ENCODE data around the gene DUSP3.
"Not testable (repeated sequence)": the region's sequence is repeated elsewhere in the genome, so short reads cannot be mapped to it uniquely, and the experiment has no call there.

The DUSP3 gene

DNA sequence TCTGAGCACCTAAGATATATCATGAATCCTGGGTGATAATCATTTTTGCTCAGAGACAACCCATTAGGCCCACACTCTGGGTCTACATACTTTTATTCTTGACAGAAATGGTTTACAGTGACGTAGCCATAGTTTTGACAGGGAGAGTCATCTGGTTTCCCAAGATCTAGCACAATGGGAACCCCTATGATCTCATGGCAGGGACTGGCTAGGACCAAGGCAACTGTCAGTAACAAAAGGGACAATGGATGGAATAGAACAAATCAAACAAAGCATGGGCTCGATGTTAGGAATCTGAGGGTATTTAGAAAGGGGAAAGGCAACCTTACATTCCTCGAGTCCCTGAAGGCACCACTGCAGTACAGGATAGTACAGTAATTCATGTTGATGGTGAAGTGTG is 22.0 kb upstream of the DUSP3 start:
- DNase-seq (ENCODE audit: low spot score) = no peak

DNA sequence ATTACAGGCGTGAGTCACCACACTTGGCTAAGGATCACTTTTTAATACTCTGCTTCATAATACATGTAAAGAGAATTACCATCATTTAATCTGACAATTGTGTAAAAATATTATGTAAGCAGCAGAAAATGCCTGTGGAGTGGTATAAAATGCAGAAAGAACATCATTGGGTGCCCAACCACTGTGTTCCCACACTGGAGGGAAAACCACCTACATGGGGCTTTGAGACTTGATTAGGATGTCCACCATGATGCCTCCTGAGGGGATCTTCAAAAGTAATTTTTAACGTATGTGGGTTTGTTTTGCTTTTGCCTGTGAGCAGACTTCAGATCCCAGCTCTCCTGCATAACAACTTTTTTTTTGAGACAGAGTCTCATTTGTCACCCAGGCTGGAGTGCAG is 20.3 kb upstream of the DUSP3 start:
- no peak for DNase-seq (ENCODE audit: low spot score)

DNA sequence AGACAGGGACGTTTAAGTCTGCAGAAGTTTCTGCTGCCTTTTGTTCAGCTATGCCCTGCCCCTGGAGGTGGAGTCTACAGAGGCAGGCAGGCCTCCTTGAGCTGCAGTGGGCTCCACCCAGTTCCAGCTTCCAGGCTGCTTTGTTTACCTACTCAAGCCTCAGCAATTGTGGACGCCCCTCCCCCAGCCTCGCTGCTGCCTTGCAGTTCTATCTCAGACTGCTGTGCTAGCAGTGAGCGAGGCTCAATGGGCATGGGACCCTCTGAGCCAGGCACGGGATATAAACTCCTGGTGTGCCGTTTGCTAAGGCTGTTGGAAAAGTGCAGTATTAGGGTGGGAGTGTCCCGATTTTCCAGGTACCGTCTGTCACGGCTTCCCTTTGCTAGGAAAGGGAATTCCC is 19.2 kb upstream of the DUSP3 start:
- DNase-seq (ENCODE audit: low spot score) = not testable (repeated sequence)

DNA sequence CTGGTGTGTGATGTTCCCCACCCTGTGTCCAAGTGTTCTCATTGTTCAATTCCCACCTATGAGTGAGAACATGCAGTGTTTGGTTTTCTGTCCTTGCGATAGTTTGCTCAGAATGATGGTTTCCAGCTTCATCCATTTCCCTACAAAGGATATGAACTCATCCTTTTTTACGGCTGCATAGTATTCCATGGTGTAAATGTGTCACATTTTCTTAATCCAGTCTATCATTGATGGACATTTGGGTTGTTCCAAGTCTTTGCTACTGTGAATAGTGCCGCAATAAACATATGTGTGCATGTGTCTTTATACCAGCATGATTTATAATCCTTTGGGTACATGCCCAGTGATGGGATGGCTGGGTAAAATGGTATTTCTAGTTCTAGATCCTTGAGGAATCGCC is 13.9 kb upstream of the DUSP3 start:
- not testable (repeated sequence) for DNase-seq (ENCODE audit: low spot score)

DNA sequence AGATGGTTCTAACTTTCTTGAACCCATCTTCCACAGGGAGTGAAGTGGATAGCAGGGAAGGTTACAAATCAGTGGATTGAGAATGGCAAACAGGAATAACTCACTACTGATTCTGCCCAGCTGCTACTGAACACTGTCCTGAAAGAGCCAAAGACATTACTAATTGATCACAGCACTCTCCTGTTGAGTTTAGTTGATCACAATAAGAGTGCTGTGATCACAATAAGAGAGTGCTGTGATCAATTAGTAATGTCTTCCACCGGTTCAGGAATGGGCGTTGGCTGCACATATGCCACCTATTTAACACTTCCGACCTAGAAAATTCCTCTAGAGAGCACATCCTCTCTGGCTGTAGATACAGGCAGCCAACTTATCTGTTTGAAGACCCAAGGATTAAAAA is 12.8 kb upstream of the DUSP3 start:
- no peak for DNase-seq (ENCODE audit: low spot score)

GRCh38 chr17:43790311-43790940 is 11.6 kb upstream of the DUSP3 start:
- no peak for DNase-seq (ENCODE audit: low spot score)

- DNase-seq (ENCODE audit: low spot score) = no peak
These were observed 10.7 kb upstream of the DUSP3 start for GRCh38 chr17:43789482-43789881.

- no peak for DNase-seq (ENCODE audit: low spot score)
These were observed 9.8 kb upstream of the DUSP3 start for GRCh38 chr17:43788540-43788939.

GRCh38 chr17:43787728-43788127 is 9.0 kb upstream of the DUSP3 start:
- no peak for DNase-seq (ENCODE audit: low spot score)

DNA sequence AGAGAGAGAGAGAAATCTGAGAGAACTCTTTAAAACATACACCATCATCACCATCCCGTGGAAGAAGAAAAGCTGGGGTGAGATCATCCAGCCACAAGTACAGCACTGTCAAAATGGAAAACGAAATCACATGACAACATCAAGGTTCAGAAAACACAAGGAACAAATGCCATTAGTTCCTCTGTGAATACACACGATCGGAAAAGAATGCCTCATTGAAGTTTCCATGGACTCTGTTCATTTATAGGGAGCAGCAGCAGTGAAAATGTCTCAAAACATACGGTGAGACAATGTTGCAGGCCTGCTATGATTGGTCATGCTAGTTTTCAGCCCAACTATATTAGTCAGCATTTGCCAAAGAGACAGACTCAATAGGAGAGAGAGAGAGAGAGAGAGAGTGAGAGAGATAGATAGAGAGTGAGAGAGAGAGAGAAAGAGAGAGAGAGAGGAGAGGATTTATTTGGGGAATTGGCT is 5.9 kb upstream of the DUSP3 start:
- DNase-seq (ENCODE audit: low spot score) = no peak

- DNase-seq (ENCODE audit: low spot score) = no peak
These were observed 5.3 kb upstream of the DUSP3 start for GRCh38 chr17:43784068-43784467.

DNA sequence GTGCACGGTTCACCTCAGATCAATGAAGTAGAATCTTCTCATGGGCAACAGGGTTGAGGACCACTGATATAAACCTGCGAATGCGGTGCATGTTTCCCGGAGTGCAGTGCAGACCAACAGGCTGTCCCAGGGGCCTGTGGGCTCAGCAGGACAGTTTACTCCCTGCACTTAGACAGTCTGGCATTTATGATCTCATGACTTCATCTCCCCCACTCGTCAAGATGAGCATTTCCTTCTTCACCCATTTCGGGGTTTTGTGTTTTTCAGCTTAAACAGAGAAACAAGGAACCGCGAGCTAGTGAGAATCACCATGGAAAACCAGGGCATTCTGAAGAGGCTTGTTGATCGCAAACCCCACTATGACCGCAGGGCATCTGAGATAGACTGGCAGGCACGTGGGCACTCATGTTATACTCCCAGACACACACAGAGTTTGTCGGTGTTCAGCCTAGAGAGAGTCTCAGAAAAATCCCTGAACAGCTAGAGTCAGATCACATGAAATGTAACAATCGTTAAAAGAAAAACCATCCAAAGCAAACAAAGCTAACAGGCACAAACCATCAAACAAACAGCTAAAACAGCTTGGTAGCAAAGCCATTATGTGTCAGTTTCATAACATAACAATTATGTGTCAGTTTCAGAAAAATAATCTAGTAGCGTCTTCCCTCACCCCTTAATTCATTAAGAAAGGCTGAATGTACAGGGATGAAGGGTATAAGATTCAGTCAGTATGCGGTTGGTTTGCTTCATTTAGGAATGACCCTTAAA is 4.3 kb upstream of the DUSP3 start:
- DNase-seq (ENCODE audit: low spot score) = no peak

DNA sequence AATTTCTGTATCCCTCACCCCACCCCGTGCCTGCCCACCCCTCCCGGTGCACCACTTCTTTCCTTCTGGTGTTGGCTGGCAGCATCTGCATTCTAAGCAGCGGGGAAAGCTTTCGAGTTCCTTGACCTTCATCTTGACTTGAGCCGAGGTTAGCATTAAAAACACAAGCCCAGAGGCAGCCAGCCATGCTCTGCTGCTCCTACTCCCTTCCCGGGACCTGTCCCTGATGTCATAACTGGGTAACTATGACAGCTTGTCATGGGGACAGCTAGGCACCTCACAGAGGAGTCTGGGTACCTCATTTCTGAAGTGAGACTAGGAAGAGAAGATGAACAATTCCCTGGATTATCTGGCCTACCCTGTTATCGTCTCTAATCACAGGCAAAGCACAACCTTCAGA is 1.4 kb upstream of the DUSP3 start, which contains the start of gene CFAP97D1:
TSS of gene CFAP97D1 (plus strand) at position 301 of the 400 bp plus-strand sequence. CDS start at position 329, 28 bp downstream.
- no peak for DNase-seq (ENCODE audit: low spot score)

DNA sequence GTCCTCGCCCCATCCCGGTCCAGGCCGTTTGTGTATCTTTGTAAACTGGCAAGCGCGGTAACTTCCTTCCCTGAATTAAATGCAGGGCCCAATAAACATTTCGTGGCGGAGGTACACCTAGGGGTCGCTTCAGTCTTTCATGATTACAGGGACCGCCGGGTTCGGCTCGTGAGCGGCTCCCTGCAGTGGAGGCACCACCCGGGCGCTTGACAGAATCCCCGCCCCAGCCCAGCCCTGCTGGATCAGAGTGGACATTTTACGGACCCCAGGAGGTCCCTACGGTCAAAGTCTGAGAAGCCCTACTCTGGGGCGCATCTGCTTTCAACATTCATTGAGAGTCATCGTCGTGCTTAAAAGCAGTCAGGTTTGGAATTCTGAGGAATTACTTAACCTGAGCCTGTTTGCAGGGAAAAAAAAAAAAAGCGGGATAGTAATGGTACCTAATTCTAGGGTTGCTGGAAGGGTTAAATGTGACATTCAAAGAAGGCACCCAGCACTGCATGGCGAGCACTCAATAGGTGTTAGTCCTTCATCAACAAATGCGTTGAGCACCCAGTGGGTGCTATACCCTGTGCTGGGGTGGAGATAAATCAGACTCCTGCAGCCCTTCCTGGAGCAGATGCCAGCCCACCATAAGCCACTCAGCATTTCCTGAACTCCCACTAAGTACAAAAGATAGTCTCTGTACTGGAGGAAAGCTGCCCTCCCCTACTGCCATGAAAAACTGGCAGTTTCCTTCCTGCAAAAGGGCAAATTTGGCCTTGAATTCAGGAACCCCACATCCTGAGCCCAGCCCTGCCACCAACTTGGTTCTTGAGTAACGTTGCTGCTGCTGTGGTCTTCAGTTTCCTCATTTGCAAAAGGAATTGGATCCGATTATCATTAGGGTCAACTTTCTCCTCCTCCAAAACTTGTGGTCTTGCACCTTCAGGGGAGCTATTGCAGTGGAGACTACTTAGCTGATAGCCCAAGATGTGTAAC is 658 bp upstream of the DUSP3 start:
- DNase-seq (ENCODE audit: low spot score) = no peak

DNA sequence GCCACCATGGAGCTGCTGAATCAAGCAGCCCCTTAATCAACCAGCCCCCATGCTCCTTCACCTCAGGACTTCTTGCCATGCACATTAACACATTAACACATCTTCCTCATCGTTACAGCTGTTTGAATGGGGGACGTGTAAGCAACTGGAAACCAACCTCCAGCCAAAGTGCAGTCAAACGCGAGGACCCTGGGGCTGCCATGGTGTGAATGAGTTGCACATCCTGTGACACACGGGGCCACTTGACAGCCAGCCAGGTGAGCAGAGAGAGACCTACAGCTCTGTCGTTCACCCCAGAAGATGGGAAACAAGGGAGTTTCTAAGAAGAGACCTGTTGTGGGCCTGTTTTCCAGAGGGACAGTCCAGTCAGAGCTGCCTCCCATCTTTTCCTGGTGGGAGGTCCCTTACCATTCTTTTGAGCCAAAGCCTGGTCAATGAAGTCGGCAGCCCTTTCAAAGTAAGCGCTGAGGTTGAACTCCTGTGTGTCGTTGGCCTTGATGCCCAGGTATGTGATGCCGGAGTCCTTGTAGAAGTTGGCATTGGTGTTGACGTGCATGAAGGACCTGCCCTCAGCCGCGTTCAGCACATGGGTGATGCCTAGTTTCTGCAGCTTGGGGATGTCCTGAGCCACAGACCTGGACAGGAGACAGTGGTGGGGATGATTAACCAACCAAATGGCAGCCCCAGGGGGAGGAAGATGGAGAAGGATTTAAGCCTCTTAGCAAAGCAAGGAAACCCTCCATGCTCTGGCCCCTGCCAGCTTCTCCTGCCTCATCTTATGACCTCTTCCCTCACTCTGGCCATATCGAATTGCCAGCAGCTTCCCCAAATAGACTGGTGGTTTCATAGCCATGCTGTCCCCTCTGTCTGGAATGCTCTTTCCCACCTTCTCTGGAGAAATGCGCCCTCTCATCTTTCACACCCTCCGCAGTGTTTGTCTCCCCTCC is 4.2 kb downstream of the DUSP3 start:
- no peak for DNase-seq (ENCODE audit: low spot score)

- no peak for DNase-seq (ENCODE audit: low spot score)
These were observed 5.7 kb downstream of the DUSP3 start for GRCh38 chr17:43772877-43773648.

- DNase-seq (ENCODE audit: low spot score) = no peak
These were observed 7.3 kb downstream of the DUSP3 start for GRCh38 chr17:43771463-43771862.

- no peak for DNase-seq (ENCODE audit: low spot score)
These were observed 7.8 kb downstream of the DUSP3 start for GRCh38 chr17:43770957-43771356.

DNA sequence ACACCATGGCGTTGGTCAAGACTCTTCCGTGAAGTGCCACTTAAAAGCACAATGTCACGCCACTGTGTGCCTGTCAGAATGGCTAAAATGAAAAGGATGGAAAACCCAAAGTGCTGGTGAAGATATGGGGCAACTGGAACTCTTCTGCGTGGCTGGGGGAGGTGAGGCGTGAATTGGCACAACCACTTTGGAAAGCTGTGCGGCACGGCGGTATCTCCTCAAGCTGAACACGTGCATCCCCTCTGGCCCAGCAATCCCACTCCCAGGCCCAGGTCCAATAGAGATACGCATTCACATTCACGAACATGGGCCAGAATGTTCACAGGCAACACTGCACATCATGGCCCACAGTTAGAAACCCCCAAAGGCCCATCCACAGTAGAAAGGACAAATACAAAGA is 8.9 kb downstream of the DUSP3 start:
- no peak for DNase-seq (ENCODE audit: low spot score)

DNA sequence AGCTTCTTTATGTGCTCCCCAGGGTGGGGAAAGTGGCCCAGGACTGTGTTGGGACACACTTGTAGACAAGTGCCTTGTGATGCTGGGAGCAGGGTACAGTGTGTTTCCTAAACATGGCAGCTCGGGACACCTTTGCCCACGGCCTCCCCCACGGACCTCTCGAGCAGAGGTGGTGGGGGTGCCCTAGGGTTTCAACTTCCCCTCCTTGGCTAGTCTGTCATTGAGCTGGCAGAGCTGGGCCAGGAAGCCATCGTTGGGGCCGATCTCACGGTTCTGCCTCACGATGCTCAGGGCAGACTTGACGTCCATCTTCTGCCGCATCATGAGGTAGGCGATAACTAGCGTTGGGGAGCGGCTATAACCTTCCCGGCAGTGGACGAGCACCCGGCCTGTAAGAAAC is 9.4 kb downstream of the DUSP3 start:
- no peak for DNase-seq (ENCODE audit: low spot score)
